HG03469 (cell line): ENCODE measurements around the gene ALG5.

ENCODE experiments used
- ATAC-seq: cut with Tn5 transposase; IDR thresholded peaks from one replicate; pipeline ENCODE4 v1.9.1; 2021; ENCODE audit warnings: mild to moderate bottlenecking, moderate library complexity, moderate number of reproducible peaks; ENCODE audit not compliant: unreplicated experiment

The ALG5 gene

DNA sequence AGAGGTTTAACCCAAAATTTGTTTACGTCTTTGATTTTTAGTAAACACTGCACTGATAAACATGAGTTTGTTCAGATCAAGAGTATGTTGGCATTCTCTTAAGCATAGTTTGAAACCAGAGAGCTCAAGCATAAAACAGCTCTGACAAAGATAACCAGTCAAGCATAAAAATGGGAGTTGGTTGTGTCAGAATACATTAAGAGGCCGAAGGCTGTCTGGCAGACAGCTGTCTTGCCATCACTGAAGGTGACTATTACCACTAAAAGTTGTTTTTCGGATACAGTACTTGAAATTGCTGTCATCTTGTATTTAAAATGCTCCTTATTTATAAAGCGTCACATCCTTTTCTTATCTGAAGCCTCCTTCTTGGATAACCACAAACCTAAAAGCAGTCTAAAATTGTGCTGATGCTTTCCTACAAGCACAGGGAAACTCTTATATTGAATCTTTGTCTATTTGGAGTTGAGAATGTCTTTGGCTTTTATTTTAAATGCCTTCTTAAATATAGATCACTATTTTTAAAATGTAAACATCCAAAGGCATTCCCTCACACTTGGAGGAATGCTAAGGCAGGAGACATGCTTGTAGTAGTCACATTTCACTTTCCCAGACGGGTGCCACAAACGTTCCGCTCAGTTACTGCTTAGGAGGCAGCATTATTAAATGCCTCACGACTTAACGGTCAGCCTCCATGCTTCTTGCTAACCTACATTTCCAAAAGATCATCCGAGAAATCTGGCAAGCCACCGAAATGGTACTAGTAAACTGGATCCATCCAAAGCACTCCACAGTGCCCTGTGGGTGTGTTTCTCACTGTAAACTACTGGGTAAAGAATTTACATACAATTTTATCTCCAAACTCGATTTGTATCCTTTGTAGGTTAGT is 80.7 kb downstream of the ALG5 start:
- no peak for ATAC-seq

DNA sequence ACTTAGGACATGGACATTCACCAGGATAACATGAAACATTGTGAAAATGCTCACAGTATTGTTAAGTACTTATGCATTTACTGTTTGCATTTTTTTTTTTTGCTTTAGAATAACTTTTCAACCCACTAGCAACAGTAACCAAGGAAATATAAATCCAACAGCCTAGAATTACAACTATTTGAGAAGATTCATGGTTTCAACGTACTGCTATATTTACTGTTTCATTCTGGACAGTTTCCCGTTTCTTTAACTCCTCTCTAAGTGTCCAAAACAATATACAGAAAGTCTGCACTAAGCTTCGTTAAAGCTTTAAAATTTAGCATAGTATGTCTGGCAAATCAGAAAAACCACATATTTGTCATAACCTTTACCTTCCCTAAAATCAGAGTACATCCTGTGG is 81.8 kb downstream of the ALG5 start:
- ATAC-seq = no peak

DNA sequence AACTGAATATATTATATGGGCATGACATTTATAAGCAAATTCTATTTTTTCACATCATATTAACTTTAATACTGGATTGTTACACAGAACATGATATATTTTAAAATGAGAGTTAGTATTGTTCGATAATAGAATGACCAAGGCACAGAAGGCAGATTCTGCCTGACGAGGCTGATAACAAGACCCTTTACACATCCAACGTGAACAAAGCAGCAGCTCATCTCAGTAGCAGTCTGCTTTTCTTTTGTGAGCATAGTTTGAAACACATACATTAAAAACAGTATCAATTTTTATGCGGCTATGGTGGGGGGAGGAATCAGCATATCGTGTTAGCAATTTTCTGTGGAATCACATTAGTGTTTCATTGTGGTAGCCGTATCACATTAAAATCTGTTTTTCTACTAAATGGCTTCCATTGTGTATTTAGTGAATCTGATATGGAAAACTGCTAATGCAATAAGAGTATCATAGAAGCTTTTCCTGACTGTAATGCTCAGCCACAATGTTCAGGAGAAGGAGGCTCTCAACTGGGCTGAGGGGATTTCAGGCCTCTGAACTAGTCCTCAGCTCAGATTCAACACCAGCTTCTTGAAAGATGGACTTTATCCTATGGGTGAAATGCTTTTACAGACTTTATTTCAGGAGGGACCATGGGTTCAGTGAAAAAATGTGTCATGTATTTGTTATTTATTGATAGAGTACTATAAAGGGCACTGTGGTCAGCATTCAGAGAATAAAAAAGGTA is 83.1 kb downstream of the ALG5 start:
- ATAC-seq = no peak

DNA sequence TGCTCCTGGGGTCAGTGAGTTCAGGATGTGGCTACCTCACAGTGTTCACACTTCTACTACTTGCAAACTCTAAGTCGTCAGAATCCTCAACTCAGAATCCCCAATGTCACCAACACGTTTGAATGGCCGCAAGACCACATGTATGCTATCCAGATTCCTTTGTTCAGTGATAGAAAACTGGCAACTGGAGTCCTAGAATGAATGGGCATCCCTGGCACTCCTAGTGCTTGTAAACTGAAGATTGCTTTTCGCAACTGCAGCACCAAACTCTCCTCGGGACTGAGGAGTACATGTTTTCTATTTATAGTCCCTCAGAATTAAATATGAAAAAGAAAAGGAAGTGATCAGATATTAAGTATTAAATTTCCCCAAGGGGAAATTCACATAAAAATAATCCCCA is 84.0 kb downstream of the ALG5 start:
- no peak for ATAC-seq

DNA sequence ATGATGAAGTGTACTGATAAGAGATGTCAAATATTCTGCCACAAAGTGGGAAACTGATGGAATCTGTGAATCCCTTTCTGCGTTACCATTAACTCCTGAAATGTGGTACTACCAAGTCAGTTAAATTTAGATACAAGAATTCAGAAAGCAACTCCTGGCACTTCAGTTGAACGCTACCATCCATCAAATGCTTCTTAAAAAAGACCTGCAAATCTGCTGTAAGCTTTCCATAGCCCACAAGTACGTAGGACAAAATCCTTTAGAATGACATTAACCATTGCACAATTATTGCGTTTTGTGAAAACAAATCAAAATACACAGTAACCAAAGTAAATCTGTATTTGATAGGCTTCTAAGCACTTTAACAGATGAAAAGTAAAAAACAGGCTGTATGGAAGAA is 84.5 kb downstream of the ALG5 start:
- ATAC-seq = no peak

DNA sequence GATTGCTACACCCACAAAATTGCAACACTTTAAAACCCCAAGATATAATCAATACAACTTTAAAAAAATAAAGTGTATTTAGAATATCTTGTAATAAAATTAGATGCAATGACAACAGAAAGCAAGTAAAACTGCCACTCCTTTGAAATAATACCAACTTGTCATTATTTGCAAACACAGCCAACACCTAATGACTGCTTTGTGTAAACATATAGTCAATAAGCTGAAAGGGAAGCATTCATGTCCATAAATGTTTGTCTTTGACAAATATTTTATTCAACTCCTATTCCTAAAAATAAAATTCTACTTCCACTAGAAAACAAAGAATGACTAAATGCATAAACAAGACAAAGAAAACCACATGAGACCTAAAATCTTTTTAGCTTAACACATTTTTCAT is 85.7 kb downstream of the ALG5 start:
- no peak for ATAC-seq

DNA sequence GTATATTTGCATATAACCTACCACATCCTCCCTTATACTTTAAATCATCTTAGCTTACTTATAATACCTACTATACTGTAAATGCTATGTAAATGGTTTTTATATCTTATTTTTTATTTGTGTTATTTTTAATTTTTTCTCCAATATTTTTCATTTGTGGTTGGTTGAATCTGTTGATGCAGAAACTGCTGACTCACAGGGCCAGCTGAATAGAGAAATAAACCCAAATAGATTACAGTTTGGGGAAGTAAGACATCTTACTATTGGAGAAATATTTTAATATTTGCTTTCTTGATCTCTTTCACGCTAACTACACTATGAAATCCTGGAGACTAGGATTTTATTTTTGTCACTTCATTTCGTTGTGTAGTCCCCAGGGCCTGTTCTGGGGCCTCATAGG is 86.2 kb downstream of the ALG5 start:
- ATAC-seq = no peak

DNA sequence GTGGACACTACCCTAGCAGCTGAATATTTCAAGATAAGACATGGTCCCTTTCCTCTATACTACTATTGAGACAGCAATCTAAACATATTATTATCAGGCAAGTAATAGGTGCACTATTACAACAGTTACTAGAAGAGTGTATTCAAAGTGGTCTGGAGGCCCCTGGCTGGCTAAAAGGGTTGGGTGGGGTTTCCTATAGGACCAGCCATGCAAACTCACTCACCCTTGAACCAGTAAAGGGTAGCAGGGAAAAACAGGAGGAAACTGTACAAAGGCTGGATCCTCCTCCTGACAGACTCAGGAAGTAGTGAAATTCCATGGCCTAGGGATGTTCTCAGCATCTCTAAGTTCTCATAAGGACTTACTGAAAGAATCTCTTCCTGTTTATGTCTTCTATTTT is 86.8 kb downstream of the ALG5 start:
- ATAC-seq = no peak

DNA sequence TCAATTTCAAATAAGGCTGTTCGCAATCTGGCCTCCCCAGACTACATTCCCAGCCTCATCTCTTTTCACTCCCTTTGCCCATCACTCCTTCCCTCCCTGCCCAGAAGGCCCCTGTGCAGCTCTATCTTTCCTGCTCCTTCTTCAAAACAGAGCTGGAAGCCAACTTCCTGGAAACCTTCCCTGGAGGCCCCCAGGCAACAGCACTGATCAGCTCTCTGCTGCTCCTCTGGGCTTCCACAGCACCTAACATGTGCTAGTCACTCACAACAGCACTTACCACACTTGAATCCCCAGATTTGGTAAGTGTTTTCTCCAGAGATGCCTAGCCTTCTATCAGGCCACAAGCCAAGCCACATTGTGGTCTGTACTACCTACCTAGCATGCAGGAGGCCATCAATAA is 88.6 kb downstream of the ALG5 start:
- ATAC-seq = no peak

DNA sequence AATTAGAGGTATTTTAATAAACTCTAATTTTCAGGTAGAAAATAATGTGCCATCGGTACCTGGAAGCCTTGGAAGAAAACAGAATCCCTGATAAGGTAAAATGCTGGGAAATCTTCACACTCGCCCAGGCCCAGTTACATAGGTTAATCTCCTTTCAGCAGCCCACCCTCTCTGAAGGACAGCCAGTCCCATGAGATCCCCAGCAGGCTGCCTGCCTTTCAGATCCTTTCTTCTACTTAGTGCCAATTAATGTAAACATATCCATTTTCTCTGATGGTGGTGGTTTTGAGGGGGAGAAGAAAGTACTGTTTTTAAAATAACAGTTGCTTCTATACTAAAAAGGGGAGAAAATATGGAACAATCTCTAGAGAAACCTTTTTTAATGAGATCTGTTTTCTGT is 91.3 kb downstream of the ALG5 start:
- no peak for ATAC-seq

DNA sequence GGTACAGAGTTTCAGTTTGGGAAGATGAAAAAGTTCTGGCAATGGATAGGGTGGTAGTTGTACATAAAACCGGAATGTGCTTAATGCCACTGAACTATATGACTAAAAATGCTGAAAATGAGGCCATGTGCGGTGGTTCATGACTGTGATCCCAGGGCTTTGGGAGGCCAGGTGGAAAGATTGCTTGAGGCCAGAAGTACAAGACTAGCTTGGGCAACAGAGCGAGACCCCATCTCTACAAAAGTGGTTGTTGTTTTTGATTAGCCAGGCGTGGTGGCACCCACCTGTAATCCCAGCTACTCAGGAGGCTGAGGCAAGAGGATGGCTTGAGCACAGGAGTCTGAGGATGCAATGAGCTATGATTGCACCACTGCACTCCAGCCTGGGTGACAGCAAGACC is 91.9 kb downstream of the ALG5 start:
- no peak for ATAC-seq

DNA sequence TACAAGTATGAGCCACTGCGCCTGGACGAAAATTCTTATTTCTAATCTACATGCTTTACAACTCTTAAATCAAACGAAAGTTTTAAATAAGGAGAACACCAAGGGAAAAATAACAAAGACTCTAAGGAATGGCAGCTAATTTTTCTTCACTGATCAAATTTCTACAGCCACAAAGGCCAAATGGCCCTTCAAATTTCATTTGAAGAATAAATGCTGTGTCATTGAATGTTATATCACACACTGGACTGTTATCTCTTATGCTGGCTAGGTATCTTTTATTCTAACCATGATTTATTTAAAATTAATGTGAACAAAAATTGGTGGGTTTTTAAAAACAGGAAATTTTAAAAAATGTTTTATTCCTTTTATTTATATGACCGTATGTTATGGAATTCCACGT is 93.2 kb downstream of the ALG5 start:
- no peak for ATAC-seq

DNA sequence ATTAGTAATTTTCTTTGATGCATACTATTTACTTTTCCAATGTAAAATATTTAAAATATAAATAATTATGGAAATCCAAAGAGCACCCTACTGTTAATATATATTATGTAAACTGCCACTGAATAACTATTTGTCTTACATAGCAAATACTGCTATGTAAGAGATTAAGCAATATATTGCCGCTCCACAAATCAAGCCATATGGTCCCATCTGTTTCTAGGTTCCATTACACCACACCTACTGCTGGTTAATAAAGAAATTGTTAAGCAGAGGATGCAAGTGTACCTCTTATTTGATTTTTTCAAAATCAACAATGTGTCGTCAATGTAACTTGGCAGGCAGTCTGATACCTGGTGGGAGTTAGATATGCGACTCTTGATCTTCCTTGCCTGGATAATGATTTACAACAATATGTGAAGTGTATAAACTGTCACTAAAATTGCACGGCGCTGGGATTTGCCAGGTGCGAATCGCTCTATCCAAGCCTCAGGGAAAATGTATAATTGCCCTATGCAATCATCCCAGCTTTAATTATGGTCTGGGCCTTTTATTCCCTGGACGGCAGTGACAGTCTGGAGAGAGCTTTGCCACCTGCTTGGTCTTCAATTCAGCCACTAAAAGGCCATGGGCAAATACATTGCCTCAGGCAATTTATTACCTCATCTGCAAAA is 95.1 kb downstream of the ALG5 start:
- no peak for ATAC-seq
